Activated CD4-positive, alpha-beta T cell treated with anti-CD3 and anti-CD28 coated beads for 24 hours (primary cell): ENCODE measurements around the gene TAS2R31.

Source experiments
- DNase-seq, 2 donors: peaks; one replicate each; pipeline ENCODE4 v3.0.0-alpha.2; 2020; ENCODE audit warnings: low read depth in 2 of 2

The TAS2R31 gene

GRCh38 chr12:10998204-10998603 is 33.0 kb downstream of the TAS2R31 start, which contains the start of gene TAS2R20:
TSS of gene TAS2R20 (minus strand) at chr12:10998304. CDS start at chr12:10997875, 429 bp downstream.
- no peak for DNase-seq

- no peak for DNase-seq
These were observed 36.9 kb downstream of the TAS2R31 start for GRCh38 chr12:10994307-10994706.

- DNase-seq = no peak
These were observed 42.1 kb downstream of the TAS2R31 start for GRCh38 chr12:10989107-10989506.

GRCh38 chr12:10986812-10987211 is 44.4 kb downstream of the TAS2R31 start, which contains the start of gene TAS2R50:
TSS of gene TAS2R50 (minus strand) at chr12:10986912. CDS start at chr12:10986860, 52 bp downstream.
- DNase-seq = no peak

GRCh38 chr12:10982244-10982643 is 49.0 kb downstream of the TAS2R31 start:
- DNase-seq = peak in 1 of 2 donors; percentile 6
